ENCODE data around the gene APCDD1. TPM values are rescaled to one million over a fixed set of nuclear protein-coding genes. Genes with fewer than 3 reads are reported as not detected.

The APCDD1 gene
- total and polyA plus RNA-seq, 2 of the 13 experiments (the other 11 are each of a cell fraction or from before 2014, with no cell fraction given): 2.1 to 8.6 TPM

- no peaks in the 10 kb centered on the region for H4K20me1 ChIP-seq (ENCODE audit: insufficient read depth, low read length)
- no peaks in the 10 kb centered on the region for H3K4me1 ChIP-seq (ENCODE audit: insufficient read depth, low read length)
- H3K9ac ChIP-seq (ENCODE audit: insufficient read depth, low read depth, low read length): no peak overlapping the region
- intact Hi-C loops (cut with micrococcal nuclease; ENCODE audit: unreplicated experiment): no loop called here
- H3K27me3 ChIP-seq (ENCODE audit: control insufficient read depth in 1 of 2, insufficient read depth in 2 of 2, low read length in 2 of 2): peaks cover 2 to 14% of the 10 kb centered on the region in 2 experiments; a peak in 3 of 5 replicates
- ATAC-seq (no peak), DNase-seq (ENCODE audit: low spot score) (no peak), FAIRE-seq (no peak)
- 47% methylated on average over 2 of the region's 2 CpGs for WGBS (ENCODE audit: low lambda C conversion rate)
- CTCF ChIA-PET (ENCODE audit: low intra/inter-chr PET ratio, low total read pairs): no interaction called here
- BruUV-seq (replicated peaks): no TSS peak
- H3K79me2 ChIP-seq (ENCODE audit: insufficient read depth, low read length): no peaks in the 10 kb centered on the region
- POLR2A ChIA-PET: no interaction called here
- in situ Hi-C loops (cut with HindIII; ENCODE audit: extremely low pct_ligation_motif_present, low pct_unique_long_range_greater_than_20kb): no loop called here
- H3K27ac ChIP-seq (ENCODE audit: extremely low read length, insufficient read depth, low read length): no peak overlapping the region
- no peak overlapping the region for H2AFZ ChIP-seq (ENCODE audit: low read length)
- H3K9me3 ChIP-seq (ENCODE audit: low read length): peaks cover 9% of the 10 kb centered on the region; the same call in 1 of the 2 replicates
- no peak overlapping the region for H3K4me2 ChIP-seq (ENCODE audit: low read depth, low read length)
- no peaks in the 10 kb centered on the region for H3K36me3 ChIP-seq (replicated peaks in 1 of 2; ENCODE audit: control insufficient read depth in 1 of 2, insufficient read depth in 2 of 2, low read length in 2 of 2)
- no peak overlapping the region for H3K4me3 ChIP-seq (replicated peaks in 1 of 3; ENCODE audit: insufficient read depth in 1 of 3, low read depth in 2 of 3, low read length in 3 of 3)
- TF ChIP-seq ZNF407 (CRISPR knock-in tag; IDR thresholded peaks at IDR 0.05; ENCODE audit: not compliant biosample characterization) (no peak), ZBTB34 (CRISPR knock-in tag; IDR thresholded peaks at IDR 0.05) (no peak), ARID4A (CRISPR knock-in tag; IDR thresholded peaks at IDR 0.05; ENCODE audit: borderline replicate concordance) (no peak), E2F1 (CRISPR knock-in tag; IDR thresholded peaks at IDR 0.05) (no peak), GABPA (IDR thresholded peaks at IDR 0.05; ENCODE audit: low read depth, low read length) (no peak), GABPA (CRISPR knock-in tag; IDR thresholded peaks at IDR 0.05; ENCODE audit: low read depth) (no peak), RELA (CRISPR knock-in tag; IDR thresholded peaks at IDR 0.05) (no peak), ASH2L (IDR thresholded peaks at IDR 0.05; ENCODE audit: insufficient read length, low read depth, low read length) (no peak)
These were observed 56.8 kb downstream of the APCDD1 start for GRCh38 chr18:10511236-10511635.

Measured in HepG2 (cell line).